A673 (cell line): ENCODE results near the gene COL8A1.

Experiments used
- EZH2 ChIP-seq: fragments of 200-600 bp; sonication (generic); IDR thresholded peaks from 2 replicates; pipeline ENCODE4 v1.6.1; 2017; ENCODE audit warnings: borderline replicate concordance, low read depth, mild to moderate bottlenecking, mixed read lengths, antibody characterized with exemption, low read length; ENCODE audit not compliant: poor library complexity, severe bottlenecking
- TF ChIP-seq, protein P1 (sequence below): fragments of 300-800, 200-600 bp; sonication (generic); conservative IDR thresholded peaks from 2 replicates; pipeline ENCODE4 v1.5.1; 2017; ENCODE audit warnings: low read depth, mild to moderate bottlenecking, antibody characterized with exemption, low read length, moderate library complexity, mixed read lengths

DNA sequence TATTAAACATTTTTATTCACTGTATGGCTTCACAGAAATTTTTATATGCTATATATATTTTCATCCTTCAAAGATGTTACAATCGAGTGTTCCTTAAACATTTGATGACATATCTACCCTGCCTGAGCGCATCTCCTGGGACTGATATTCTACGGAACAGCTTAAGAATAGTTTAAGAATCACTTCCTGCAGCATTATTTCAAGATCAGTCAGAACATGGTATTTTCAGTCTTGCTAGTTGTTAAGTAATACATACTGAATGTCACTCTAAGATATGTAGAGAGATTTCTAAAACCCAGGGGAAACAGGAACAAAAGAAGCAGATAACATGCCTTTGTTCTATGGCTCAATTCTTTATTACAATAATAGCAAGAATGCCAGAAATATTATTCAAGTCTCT, 8.7 kb downstream of the COL8A1 start:
- TF ChIP-seq, protein P1, sequence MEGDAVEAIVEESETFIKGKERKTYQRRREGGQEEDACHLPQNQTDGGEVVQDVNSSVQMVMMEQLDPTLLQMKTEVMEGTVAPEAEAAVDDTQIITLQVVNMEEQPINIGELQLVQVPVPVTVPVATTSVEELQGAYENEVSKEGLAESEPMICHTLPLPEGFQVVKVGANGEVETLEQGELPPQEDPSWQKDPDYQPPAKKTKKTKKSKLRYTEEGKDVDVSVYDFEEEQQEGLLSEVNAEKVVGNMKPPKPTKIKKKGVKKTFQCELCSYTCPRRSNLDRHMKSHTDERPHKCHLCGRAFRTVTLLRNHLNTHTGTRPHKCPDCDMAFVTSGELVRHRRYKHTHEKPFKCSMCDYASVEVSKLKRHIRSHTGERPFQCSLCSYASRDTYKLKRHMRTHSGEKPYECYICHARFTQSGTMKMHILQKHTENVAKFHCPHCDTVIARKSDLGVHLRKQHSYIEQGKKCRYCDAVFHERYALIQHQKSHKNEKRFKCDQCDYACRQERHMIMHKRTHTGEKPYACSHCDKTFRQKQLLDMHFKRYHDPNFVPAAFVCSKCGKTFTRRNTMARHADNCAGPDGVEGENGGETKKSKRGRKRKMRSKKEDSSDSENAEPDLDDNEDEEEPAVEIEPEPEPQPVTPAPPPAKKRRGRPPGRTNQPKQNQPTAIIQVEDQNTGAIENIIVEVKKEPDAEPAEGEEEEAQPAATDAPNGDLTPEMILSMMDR: no peak
- no peak for TF ChIP-seq EZH2
